Stimulated activated CD4-positive, alpha-beta T cell treated with anti-CD3 and anti-CD28 coated beads, Interleukin-1b, Interleukin-23, amount 100 ng/mL, for 1 hour (primary cell): Measurements from ENCODE around the gene RNF41.
"Not testable (repeated sequence)": the region's sequence is repeated elsewhere in the genome, so short reads cannot be mapped to it uniquely, and the experiment has no call there.

Experiments
- DNase-seq, 2 donors: peaks; one replicate each; pipeline ENCODE4 v3.0.0-alpha.2; 2020; ENCODE audit warnings: low read depth in 2 of 2

The RNF41 gene

GRCh38 chr12:56212361-56212760, 9.4 kb downstream of the RNF41 start:
- DNase-seq, result no peak

GRCh38 chr12:56208006-56208405, 13.7 kb downstream of the RNF41 start:
- no peak for DNase-seq

- no peak for DNase-seq
These were observed 15.1 kb downstream of the RNF41 start for GRCh38 chr12:56206452-56207166.

- DNase-seq, result no peak
These were observed 16.3 kb downstream of the RNF41 start for GRCh38 chr12:56205445-56205844.

GRCh38 chr12:56204275-56204674, 17.4 kb downstream of the RNF41 start:
- DNase-seq, result no peak

GRCh38 chr12:56202838-56203237, 18.9 kb downstream of the RNF41 start:
- no peak for DNase-seq

GRCh38 chr12:56202366-56202765, 19.4 kb downstream of the RNF41 start:
- no peak for DNase-seq

- no peak for DNase-seq
These were observed 22.9 kb downstream of the RNF41 start for GRCh38 chr12:56198836-56199235.

- no peak for DNase-seq
These were observed 23.6 kb downstream of the RNF41 start for GRCh38 chr12:56197921-56198635.

- DNase-seq, result not testable (repeated sequence)
These were observed 24.7 kb downstream of the RNF41 start for GRCh38 chr12:56196818-56197550.

GRCh38 chr12:56193025-56193578, 28.6 kb downstream of the RNF41 start:
- DNase-seq, result peak; percentile 29 to 48

GRCh38 chr12:56192582-56192981, 29.1 kb downstream of the RNF41 start:
- no peak for DNase-seq

GRCh38 chr12:56190695-56191155, 31.0 kb downstream of the RNF41 start:
- no peak for DNase-seq

GRCh38 chr12:56189918-56190694, 31.6 kb downstream of the RNF41 start:
- DNase-seq, result peak; percentile 27 to 84

GRCh38 chr12:56189099-56189917, 32.4 kb downstream of the RNF41 start, which contains the start of gene SMARCC2:
SMARCC2 (minus strand) TSS chr12:56189483; CDS start chr12:56189461, 22 bp downstream.
- peak; percentile 61 to 65 for DNase-seq

- DNase-seq, result no peak
These were observed 33.0 kb downstream of the RNF41 start for GRCh38 chr12:56188778-56189098.

- no peak for DNase-seq
These were observed 33.5 kb downstream of the RNF41 start for GRCh38 chr12:56188131-56188777.

- DNase-seq, result no peak
These were observed 34.8 kb downstream of the RNF41 start for GRCh38 chr12:56186957-56187356.

- DNase-seq, result no peak
These were observed 43.4 kb downstream of the RNF41 start for GRCh38 chr12:56178347-56178746.

- DNase-seq, result no peak
These were observed 48.9 kb downstream of the RNF41 start for GRCh38 chr12:56172839-56173238.
